Keratinocyte (primary cell): Measurements from ENCODE around the gene JAM3. TPM values are rescaled to one million over a fixed set of nuclear protein-coding genes. Genes with fewer than 3 reads are reported as not detected.

Experiments
- DNase-seq: peaks from one replicate; pipeline ENCODE4 v3.0.0-alpha.2; 2011; ENCODE audit warnings: low read depth, missing footprints, low spot score
- FAIRE-seq: peaks from 2 replicates; lab custom pipeline; 2011; peaks lifted over from hg19 to GRCh38; lab: Jason Lieb, UNC
- H2AFZ ChIP-seq: 2 replicates; pipeline ENCODE4 v1.6.0; 2012; ENCODE audit warnings: low read length, control low read depth, inconsistent platforms; ENCODE audit not compliant: control insufficient read depth
- H3K27ac ChIP-seq: 2 replicates; pipeline ENCODE4 v1.5.1; 2011; ENCODE audit warnings: low read length; ENCODE audit not compliant: control insufficient read depth, insufficient read depth
- H3K27me3 ChIP-seq: 3 replicates; pipeline ENCODE4 v1.6.0; 2011; ENCODE audit warnings: low read length; ENCODE audit not compliant: control insufficient read depth, insufficient read depth; ENCODE audit errors: extremely low read depth
- H3K36me3 ChIP-seq, 2 experiments: 2 replicates in 1 of 2; 3 replicates in 1 of 2; pipeline ENCODE4 v1.5.1; 2011; ENCODE audit warnings: low read length in 2 of 2, mild to moderate bottlenecking in 1 of 2; ENCODE audit not compliant: control insufficient read depth in 2 of 2, insufficient read depth in 2 of 2; ENCODE audit errors: extremely low read depth in 1 of 2
- H3K4me1 ChIP-seq: 3 replicates; pipeline ENCODE4 v1.5.1; 2011; ENCODE audit warnings: low read length; ENCODE audit not compliant: control insufficient read depth, insufficient read depth; ENCODE audit errors: extremely low read depth
- H3K4me2 ChIP-seq: 3 replicates; pipeline ENCODE4 v1.6.0; 2011; ENCODE audit warnings: low read depth, low read length; ENCODE audit not compliant: control insufficient read depth, insufficient read depth; ENCODE audit errors: extremely low read depth
- H3K4me3 ChIP-seq, 3 experiments: fragments of 200-600 bp in 1 of 3; sonication (generic) in 1 of 3; 2 replicates in 2 of 3; 3 replicates in 1 of 3; pipeline ENCODE4 v1.5.1; 2011 to 2016; ENCODE audit warnings: low read length in 3 of 3, mild to moderate bottlenecking in 3 of 3, control low read depth in 2 of 3, inconsistent platforms in 1 of 3, low read depth in 1 of 3, mixed read lengths in 1 of 3, mixed run types in 1 of 3, moderate library complexity in 1 of 3; ENCODE audit not compliant: control insufficient read depth in 2 of 3, insufficient read depth in 2 of 3; ENCODE audit errors: extremely low read depth in 1 of 3
- H3K79me2 ChIP-seq: 2 replicates; pipeline ENCODE4 v1.6.0; 2012; ENCODE audit warnings: low read length; ENCODE audit not compliant: control insufficient read depth, insufficient read depth
- H3K9ac ChIP-seq: 3 replicates; pipeline ENCODE4 v1.6.0; 2011; ENCODE audit warnings: low read length; ENCODE audit not compliant: control insufficient read depth, insufficient read depth; ENCODE audit errors: extremely low read depth
- H3K9me1 ChIP-seq: 3 replicates; pipeline ENCODE4 v1.6.0; 2011; ENCODE audit warnings: low read length; ENCODE audit not compliant: control insufficient read depth, insufficient read depth; ENCODE audit errors: extremely low read depth
- H3K9me3 ChIP-seq: 2 replicates; pipeline ENCODE4 v1.5.1; 2012; ENCODE audit warnings: low read depth, low read length; ENCODE audit not compliant: control insufficient read depth
- H4K20me1 ChIP-seq: 3 replicates; pipeline ENCODE4 v1.6.0; 2011; ENCODE audit warnings: low read length; ENCODE audit not compliant: control insufficient read depth, insufficient read depth; ENCODE audit errors: extremely low read depth
- EZH2 ChIP-seq: IDR thresholded peaks from one replicate; pipeline ENCODE4 v1.6.1; 2012; ENCODE audit warnings: inconsistent platforms, mild to moderate bottlenecking, low read length, moderate library complexity
- dilution Hi-C: fragments of 300-500 bp; cut with MboI; formaldehyde crosslinking; loops from one replicate; pipeline ENCODE4 v1.7.0; 2020; ENCODE audit warnings: low sequenced_read_pairs; ENCODE audit not compliant: extremely low pct_ligation_motif_present
- polyA plus RNA-seq, 5 experiments: library from polyadenylated mRNA; depleted of rRNA in 3 of 5; stranded (reverse) in 3 of 5; stranded (forward) in 1 of 5; unstranded in 1 of 5; fragments of >200 nt; gene quantifications; 1 replicate in 1 of 5; 2 replicates in 3 of 5; 3 replicates in 1 of 5; pipeline versions ENCODE4 v1.2.1 to v1.2.3, GENCODE V29; 2011 to 2012; ENCODE audit warnings: missing spikeins in 2 of 5, low read depth in 1 of 5, low replicate concordance in 1 of 5
- TF ChIP-seq, protein P1 (sequence below), 3 experiments: IDR thresholded peaks in 1 of 3; conservative IDR thresholded peaks in 1 of 3; optimal IDR thresholded peaks in 1 of 3; 2 replicates in 2 of 3; 3 replicates in 1 of 3; pipeline versions ENCODE3 to v1.5.1; 2011; ENCODE audit warnings: low read length in 3 of 3, mild to moderate bottlenecking in 3 of 3, moderate library complexity in 2 of 3, control low read depth in 1 of 3, inconsistent platforms in 1 of 3; ENCODE audit not compliant: insufficient read depth in 2 of 3; ENCODE audit errors: extremely low read depth in 1 of 3

JAM3 gene
- polyA plus RNA-seq, 1 donor (not counting 4 experiments of a cell fraction or from before 2014, with no cell fraction given): 11.4 TPM

DNA sequence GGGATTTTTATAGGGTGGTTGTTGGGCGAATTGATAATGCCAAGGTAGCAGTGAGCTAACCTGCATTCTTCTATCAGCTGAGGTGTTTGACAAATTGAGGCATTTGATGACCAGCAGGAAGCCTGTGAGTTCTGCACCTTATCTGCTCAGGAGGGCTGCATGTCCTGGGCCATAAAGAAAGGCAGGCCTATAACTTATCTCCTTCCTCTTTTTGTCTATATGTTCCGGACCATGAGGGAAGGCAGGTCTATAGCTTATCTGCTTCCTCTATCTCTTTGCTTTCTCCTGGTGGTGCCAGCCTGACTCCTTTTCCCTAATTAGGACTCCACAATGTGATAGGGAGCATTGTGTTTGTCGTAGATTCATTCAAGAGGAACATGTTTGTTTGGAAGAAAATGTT is 8.6 kb upstream of the JAM3 start:
- H3K9me3 ChIP-seq: no peaks in the 10 kb centered on the region
- H2AFZ ChIP-seq: no peak overlapping the region
- no peak for FAIRE-seq
- no peak overlapping the region for H3K4me3 ChIP-seq
- dilution Hi-C loops: no loop called here
- H3K27ac ChIP-seq: no peak overlapping the region
- H3K9me1 ChIP-seq: no peaks in the 10 kb centered on the region
- H3K4me2 ChIP-seq: no peak overlapping the region
- H3K27me3 ChIP-seq: peaks cover 4% of the 10 kb centered on the region
- H3K79me2 ChIP-seq: no peaks in the 10 kb centered on the region
- no peaks in the 10 kb centered on the region for H4K20me1 ChIP-seq
- TF ChIP-seq, protein P1, sequence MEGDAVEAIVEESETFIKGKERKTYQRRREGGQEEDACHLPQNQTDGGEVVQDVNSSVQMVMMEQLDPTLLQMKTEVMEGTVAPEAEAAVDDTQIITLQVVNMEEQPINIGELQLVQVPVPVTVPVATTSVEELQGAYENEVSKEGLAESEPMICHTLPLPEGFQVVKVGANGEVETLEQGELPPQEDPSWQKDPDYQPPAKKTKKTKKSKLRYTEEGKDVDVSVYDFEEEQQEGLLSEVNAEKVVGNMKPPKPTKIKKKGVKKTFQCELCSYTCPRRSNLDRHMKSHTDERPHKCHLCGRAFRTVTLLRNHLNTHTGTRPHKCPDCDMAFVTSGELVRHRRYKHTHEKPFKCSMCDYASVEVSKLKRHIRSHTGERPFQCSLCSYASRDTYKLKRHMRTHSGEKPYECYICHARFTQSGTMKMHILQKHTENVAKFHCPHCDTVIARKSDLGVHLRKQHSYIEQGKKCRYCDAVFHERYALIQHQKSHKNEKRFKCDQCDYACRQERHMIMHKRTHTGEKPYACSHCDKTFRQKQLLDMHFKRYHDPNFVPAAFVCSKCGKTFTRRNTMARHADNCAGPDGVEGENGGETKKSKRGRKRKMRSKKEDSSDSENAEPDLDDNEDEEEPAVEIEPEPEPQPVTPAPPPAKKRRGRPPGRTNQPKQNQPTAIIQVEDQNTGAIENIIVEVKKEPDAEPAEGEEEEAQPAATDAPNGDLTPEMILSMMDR (optimal IDR thresholded peaks at IDR 0.05 in 1 of 3, IDR thresholded peaks at IDR 0.05 in 1 of 3, conservative IDR thresholded peaks at IDR 0.05 in 1 of 3; ENCODE audit: extremely low read depth in 1 of 3, insufficient read depth in 2 of 3, low read length in 3 of 3): no peak
- TF ChIP-seq EZH2: no peak
- no peaks in the 10 kb centered on the region for H3K36me3 ChIP-seq
- no peak overlapping the region for H3K9ac ChIP-seq
- DNase-seq: no peak
- H3K4me1 ChIP-seq: no peaks in the 10 kb centered on the region

DNA sequence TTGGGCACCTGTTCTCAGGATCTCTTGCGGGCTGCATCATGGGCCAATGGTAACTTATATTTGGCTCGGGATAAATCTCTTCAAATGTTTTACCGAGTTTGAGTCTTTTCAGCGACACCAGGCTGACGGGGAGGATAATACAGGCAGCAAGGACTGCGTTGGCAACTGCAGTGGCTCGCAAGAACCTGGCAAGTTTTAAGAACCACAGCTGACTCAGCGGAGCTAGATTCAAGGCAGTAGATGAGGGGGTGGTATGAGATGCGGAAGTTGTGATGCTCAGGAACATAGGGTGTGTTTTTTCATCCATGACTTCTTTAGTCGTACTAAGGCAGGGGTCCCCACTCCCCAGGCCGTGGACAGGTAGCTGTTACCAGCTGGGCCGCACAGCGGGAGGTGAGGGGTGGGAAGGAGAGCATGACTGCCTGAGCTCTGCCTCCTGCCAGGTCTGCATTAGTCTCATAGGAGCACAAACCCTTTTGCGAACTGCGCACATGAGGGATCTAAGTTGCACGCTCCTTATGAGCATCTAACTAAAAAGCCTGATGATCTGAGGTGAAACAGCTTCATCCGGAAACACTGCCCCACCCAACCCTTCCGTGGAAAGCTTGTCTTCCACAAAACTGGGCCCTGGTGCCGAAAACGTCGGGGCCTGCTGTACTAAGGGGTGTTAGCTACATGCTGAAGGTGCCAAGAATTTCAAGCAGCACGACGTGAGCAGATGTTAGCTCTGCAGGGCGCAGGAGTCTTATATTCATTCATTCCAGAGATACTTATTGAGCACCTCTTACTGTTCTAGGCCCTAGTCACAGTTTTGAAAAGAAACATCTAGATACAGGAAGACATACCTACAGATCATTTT is 6.4 kb upstream of the JAM3 start:
- H3K4me3 ChIP-seq: no peak overlapping the region
- H2AFZ ChIP-seq: no peak overlapping the region
- no peak overlapping the region for H3K4me2 ChIP-seq
- H3K9me1 ChIP-seq: no peaks in the 10 kb centered on the region
- DNase-seq (no peak), FAIRE-seq (no peak)
- H3K9me3 ChIP-seq: no peaks in the 10 kb centered on the region
- H3K79me2 ChIP-seq: no peaks in the 10 kb centered on the region
- no peaks in the 10 kb centered on the region for H4K20me1 ChIP-seq
- H3K9ac ChIP-seq: no peak overlapping the region
- no peaks in the 10 kb centered on the region for H3K4me1 ChIP-seq
- no peak overlapping the region for H3K27ac ChIP-seq
- no peak for TF ChIP-seq EZH2
- TF ChIP-seq, protein P1 (optimal IDR thresholded peaks at IDR 0.05 in 1 of 3, IDR thresholded peaks at IDR 0.05 in 1 of 3, conservative IDR thresholded peaks at IDR 0.05 in 1 of 3; ENCODE audit: extremely low read depth in 1 of 3, insufficient read depth in 2 of 3, low read length in 3 of 3): no peak
- dilution Hi-C loops: no loop called here
- H3K36me3 ChIP-seq: no peaks in the 10 kb centered on the region
- peaks cover 4% of the 10 kb centered on the region for H3K27me3 ChIP-seq
